PC-3 (cell line): ENCODE data around the gene CCDC93. TPM values are rescaled to one million over a fixed set of nuclear protein-coding genes. Genes with fewer than 3 reads are reported as not detected.

Source experiments
- ATAC-seq: fragments of 200-7000 bp; cut with Tn5 transposase; 2 replicates; pipeline ENCODE4 v1.9.1; 2020; ENCODE audit warnings: mild to moderate bottlenecking, moderate library complexity
- BruUV-seq: library from RNA; stranded (reverse); fragments of 400-500 nt; replicated peaks from 2 replicates; lab custom pipeline; 2021; lab: Mats Ljungman, UMichigan
- CTCF ChIA-PET: fragments of 300-600 bp; sonication (Branson Sonifier 250); formaldehyde crosslinking; loops from one replicate; lab custom pipeline; 2022; ENCODE audit warnings: antibody characterized with exemption; lab: Charles Lee
- POLR2A ChIA-PET: fragments of 300-600 bp; sonication (Branson Sonifier 250); formaldehyde crosslinking; loops from one replicate; lab custom pipeline; 2022; ENCODE audit warnings: antibody characterized with exemption; ENCODE audit not compliant: unreplicated experiment; lab: Charles Lee
- DNase-seq: peaks from one replicate; pipeline ENCODE4 v3.0.0-alpha.2; 2015
- H2AFZ ChIP-seq: fragments of 300-600 bp; sonication (generic); 2 replicates; pipeline ENCODE4 v1.6.0; 2016; ENCODE audit warnings: antibody characterized with exemption, low read length
- H3F3A ChIP-seq: fragments of 300-600 bp; sonication (generic); one replicate; pipeline ENCODE4 v1.6.0; 2017; ENCODE audit warnings: antibody characterized with exemption, low read length, control low read depth, mild to moderate bottlenecking; ENCODE audit not compliant: unreplicated experiment
- H3K27ac ChIP-seq: fragments of 300-600 bp; sonication (generic); 2 replicates; pipeline ENCODE4 v1.5.1; 2016; ENCODE audit warnings: mild to moderate bottlenecking, low read length
- H3K27me3 ChIP-seq: fragments of 300-600 bp; sonication (generic); 2 replicates; pipeline ENCODE4 v1.6.1; 2016; ENCODE audit warnings: low read length, mixed read lengths
- H3K36me3 ChIP-seq: fragments of 300-600 bp; sonication (generic); 2 replicates; pipeline ENCODE4 v1.6.1; 2016; ENCODE audit warnings: low read depth, mixed run types, low read length, mixed read lengths
- H3K4me1 ChIP-seq: fragments of 300-600 bp; sonication (generic); 2 replicates; pipeline ENCODE4 v1.5.1; 2016; ENCODE audit warnings: low read length; ENCODE audit not compliant: insufficient read depth
- H3K4me2 ChIP-seq: fragments of 300-600 bp; sonication (generic); 2 replicates; pipeline ENCODE4 v1.6.0; 2016; ENCODE audit warnings: low read length
- H3K4me3 ChIP-seq: fragments of 300-600 bp; sonication (generic); 2 replicates; pipeline ENCODE4 v1.5.1; 2016; ENCODE audit warnings: mild to moderate bottlenecking, low read length, mixed read lengths
- H3K79me2 ChIP-seq: fragments of 300-600 bp; sonication (generic); 2 replicates; pipeline ENCODE4 v1.6.1; 2017; ENCODE audit warnings: low read length, mixed read lengths
- H3K9ac ChIP-seq: fragments of 300-600 bp; sonication (generic); 2 replicates; pipeline ENCODE4 v1.6.0; 2016; ENCODE audit warnings: mild to moderate bottlenecking, low read length
- H3K9me2 ChIP-seq: fragments of 300-600 bp; sonication (generic); replicated peaks from 2 replicates; pipeline ENCODE4 v1.6.1; 2016; ENCODE audit warnings: mixed run types, low read length, mixed read lengths
- H3K9me3 ChIP-seq: fragments of 300-600 bp; sonication (generic); 2 replicates; pipeline ENCODE4 v1.6.1; 2016; ENCODE audit warnings: low read length, mixed read lengths
- H4K20me1 ChIP-seq: fragments of 300-600 bp; sonication (generic); 2 replicates; pipeline ENCODE4 v1.6.1; 2016; ENCODE audit warnings: low read length, mixed read lengths
- CTCF ChIP-seq: fragments of 300-600 bp; sonication (generic); conservative IDR thresholded peaks from 2 replicates; pipeline ENCODE4 v1.5.1; 2017; ENCODE audit warnings: antibody characterized with exemption, low read depth, mild to moderate bottlenecking, low read length
- EZH2 ChIP-seq: fragments of 300-600 bp; sonication (generic); IDR thresholded peaks from one replicate; pipeline ENCODE4 v1.6.1; 2017; ENCODE audit warnings: antibody characterized with exemption, mild to moderate bottlenecking, low read length; ENCODE audit not compliant: unreplicated experiment
- EZH2phosphoT487 ChIP-seq: fragments of 300-600 bp; sonication (generic); IDR thresholded peaks from 2 replicates; pipeline ENCODE4 v1.6.1; 2018; ENCODE audit warnings: mild to moderate bottlenecking, antibody characterized with exemption, low read length, borderline replicate concordance
- intact Hi-C: fragments of 100-400 bp; cut with micrococcal nuclease; formaldehyde crosslinking; loops from 2 replicates; pipeline ENCODE4 v1.9.0; 2023
- total RNA-seq: library from RNA; depleted of rRNA; stranded (reverse); fragments of >200 nt; gene quantifications from 2 replicates; pipeline ENCODE4 v1.2.3, GENCODE V29; 2014

Gene CCDC93
- total RNA-seq, 1 experiment from 2014 or later: 14.0 TPM

GRCh38 chr2:117983040-117983439 is 30.8 kb downstream of the CCDC93 start:
- ChIA-PET POLR2A (no interaction called here), CTCF (no interaction called here)
- H4K20me1 ChIP-seq: no peaks in the 10 kb centered on the region
- peak; percentile 25 for DNase-seq
- TF ChIP-seq CTCF: no peak
- no peak for TF ChIP-seq EZH2phosphoT487
- no peak for TF ChIP-seq EZH2
- no peak overlapping the region for H3K4me2 ChIP-seq
- no TSS peak for BruUV-seq
- peaks cover 38% of the 10 kb centered on the region for H3K4me1 ChIP-seq
- H3K4me3 ChIP-seq: no peak overlapping the region
- H3K36me3 ChIP-seq: peaks cover 20% of the 10 kb centered on the region
- H3K27me3 ChIP-seq: no peaks in the 10 kb centered on the region
- H3K79me2 ChIP-seq: peaks cover 4% of the 10 kb centered on the region; the same call in 1 of the 2 replicates
- no peaks in the 10 kb centered on the region for H3K9me3 ChIP-seq
- H3K9ac ChIP-seq: no peak overlapping the region
- intact Hi-C loops: loop anchor here (5.0 kb wide), 1 partner anchor 41 kb away; no protein-coding TSS in a partner anchor
- peak overlapping the region; percentile 30; the same call in 1 of the 2 replicates for H3K27ac ChIP-seq
- peak; percentile 25; the same call in 1 of the 2 replicates for ATAC-seq
- no peaks in the 10 kb centered on the region for H3K9me2 ChIP-seq
- no peak overlapping the region for H2AFZ ChIP-seq
- no peaks in the 10 kb centered on the region for H3F3A ChIP-seq

GRCh38 chr2:117982376-117983033 is 31.4 kb downstream of the CCDC93 start:
- peaks cover 38% of the 10 kb centered on the region for H3K4me1 ChIP-seq
- H3K4me3 ChIP-seq: no peak overlapping the region
- ATAC-seq (no peak), DNase-seq (no peak)
- no peaks in the 10 kb centered on the region for H3K9me3 ChIP-seq
- no peaks in the 10 kb centered on the region for H3K27me3 ChIP-seq
- TF ChIP-seq EZH2 (no peak), CTCF (no peak; the same call in 1 of the 2 replicates), EZH2phosphoT487 (no peak)
- H3F3A ChIP-seq: no peaks in the 10 kb centered on the region
- intact Hi-C loops: loop anchor here (5.0 kb wide), 1 partner anchor 40 kb away; no protein-coding TSS in a partner anchor
- H3K4me2 ChIP-seq: no peak overlapping the region; the same call in 1 of the 2 replicates
- H2AFZ ChIP-seq: no peak overlapping the region
- H3K36me3 ChIP-seq: peaks cover 20% of the 10 kb centered on the region
- ChIA-PET POLR2A (no interaction called here), CTCF (no interaction called here)
- H3K27ac ChIP-seq: peak overlapping the region; percentile 30; the same call in 1 of the 2 replicates
- no peaks in the 10 kb centered on the region for H4K20me1 ChIP-seq
- no TSS peak for BruUV-seq
- no peaks in the 10 kb centered on the region for H3K9me2 ChIP-seq
- peaks cover 4% of the 10 kb centered on the region; the same call in 1 of the 2 replicates for H3K79me2 ChIP-seq
- no peak overlapping the region for H3K9ac ChIP-seq

- no peaks in the 10 kb centered on the region for H3K9me3 ChIP-seq
- no peaks in the 10 kb centered on the region for H3K27me3 ChIP-seq
- no peaks in the 10 kb centered on the region for H4K20me1 ChIP-seq
- intact Hi-C loops: loop anchor here (1.0 to 5.0 kb wide), 2 partner anchors 25 to 40 kb away; no protein-coding TSS in a partner anchor
- H2AFZ ChIP-seq: no peak overlapping the region
- peak overlapping the region; percentile 78 for H3K27ac ChIP-seq
- TF ChIP-seq EZH2phosphoT487 (no peak), CTCF (no peak), EZH2 (no peak)
- no peak overlapping the region for H3K4me3 ChIP-seq
- H3K4me1 ChIP-seq: peaks cover 38% of the 10 kb centered on the region
- ChIA-PET CTCF (no interaction called here), POLR2A (no interaction called here)
- ATAC-seq: no peak; the same call in 1 of the 2 replicates
- DNase-seq: peak; percentile 21
- H3F3A ChIP-seq: no peaks in the 10 kb centered on the region
- H3K36me3 ChIP-seq: peaks cover 20% of the 10 kb centered on the region
- BruUV-seq: no TSS peak
- H3K79me2 ChIP-seq: peaks cover 4% of the 10 kb centered on the region; the same call in 1 of the 2 replicates
- H3K9ac ChIP-seq: no peak overlapping the region
- no peak overlapping the region for H3K4me2 ChIP-seq
- no peaks in the 10 kb centered on the region for H3K9me2 ChIP-seq
These were observed 32.1 kb downstream of the CCDC93 start for GRCh38 chr2:117981810-117982209.
